CD4-positive, alpha-beta memory T cell (primary cell): ENCODE measurements around the gene SEMA5B. TPM values are rescaled to one million over a fixed set of nuclear protein-coding genes. Genes with fewer than 3 reads are reported as not detected.

ENCODE experiments used
- CTCF ChIA-PET: fragments of 350-600 bp; sonication (Branson Sonifier 250); formaldehyde crosslinking; loops from one replicate; lab custom pipeline; 2021; ENCODE audit warnings: inconsistent platforms; ENCODE audit not compliant: partially characterized antibody; lab: Charles Lee
- POLR2A ChIA-PET: fragments of 350-600 bp; sonication (Branson Sonifier 250); formaldehyde crosslinking; loops from one replicate; lab custom pipeline; 2021; ENCODE audit not compliant: partially characterized antibody; lab: Charles Lee
- DNase-seq, 5 donors: peaks; one replicate each; pipeline versions ENCODE4 v3.0.0 to v3.0.0-alpha.2; 2020 to 2022; ENCODE audit warnings: mixed read lengths in 1 of 5
- H3K27ac ChIP-seq: one replicate; pipeline ENCODE4 v1.7.0; 2013; ENCODE audit warnings: low read depth, low read length
- H3K27me3 ChIP-seq: 2 replicates; pipeline ENCODE4 v1.7.0; 2013; ENCODE audit warnings: mild to moderate bottlenecking, low read length, moderate library complexity; ENCODE audit not compliant: insufficient read depth
- H3K36me3 ChIP-seq: 2 replicates; pipeline ENCODE4 v1.7.0; 2013; ENCODE audit warnings: mild to moderate bottlenecking, low read length, moderate library complexity; ENCODE audit not compliant: insufficient read depth
- H3K4me1 ChIP-seq: 2 replicates; pipeline ENCODE4 v1.7.0; 2013; ENCODE audit warnings: mild to moderate bottlenecking, low read length, moderate library complexity; ENCODE audit not compliant: insufficient read depth
- H3K4me3 ChIP-seq, 2 donors: one replicate each; pipeline ENCODE4 v1.7.0; 2013; ENCODE audit warnings: low read length in 2 of 2, mild to moderate bottlenecking in 1 of 2
- H3K9me3 ChIP-seq, 2 donors: one replicate each; pipeline ENCODE4 v1.7.0; 2013; ENCODE audit warnings: low read length in 2 of 2, control low read depth in 1 of 2; ENCODE audit not compliant: control insufficient read depth in 1 of 2
- H3K27ac Mint-ChIP-seq, 7 donors: one replicate each; pipeline ENCODE4 v1.8.0; 2020 to 2021; ENCODE audit warnings: mixed read lengths in 7 of 7, mild to moderate bottlenecking in 6 of 7, inconsistent platforms in 3 of 7, moderate library complexity in 3 of 7
- H3K27me3 Mint-ChIP-seq, 2 donors: one replicate each; pipeline ENCODE4 v1.8.0; 2020 to 2021; ENCODE audit warnings: mixed read lengths in 2 of 2
- H3K36me3 Mint-ChIP-seq, 2 donors: one replicate each; pipeline ENCODE4 v1.8.0; 2020 to 2021; ENCODE audit warnings: mixed read lengths in 2 of 2, inconsistent platforms in 1 of 2, mild to moderate bottlenecking in 1 of 2
- H3K4me1 Mint-ChIP-seq, 4 donors: one replicate each; pipeline ENCODE4 v1.8.0; 2020 to 2021; ENCODE audit warnings: mixed read lengths in 4 of 4, mild to moderate bottlenecking in 1 of 4
- H3K4me3 Mint-ChIP-seq, 8 donors: one replicate each; pipeline ENCODE4 v1.8.0; 2020 to 2021; ENCODE audit warnings: mixed read lengths in 8 of 8, mild to moderate bottlenecking in 7 of 8, moderate library complexity in 6 of 8, inconsistent platforms in 3 of 8
- H3K9me3 Mint-ChIP-seq, 8 donors: one replicate each; pipeline ENCODE4 v1.8.0; 2020 to 2021; ENCODE audit warnings: mixed read lengths in 8 of 8, mild to moderate bottlenecking in 5 of 8, inconsistent platforms in 3 of 8, moderate library complexity in 1 of 8
- intact Hi-C: fragments of 100-400 bp; cut with micrococcal nuclease; formaldehyde crosslinking; loops from one replicate; pipeline ENCODE4 v1.15.1; 2023
- polyA plus RNA-seq, 2 donors: library from polyadenylated mRNA; unstranded; fragments of 300-500 nt; fragmentation: Illumina TruSeq; gene quantifications; one replicate each; pipeline ENCODE4 v1.2.3, GENCODE V29; 2021
- total RNA-seq, 2 experiments: library from RNA; stranded (reverse); gene quantifications; one replicate each; pipeline ENCODE4 v1.2.3, GENCODE V29; 2021

The SEMA5B gene
- total and polyA plus RNA-seq, 4 experiments from 2014 or later: not detected

GRCh38 chr3:122912772-122913538 lies 114.6 kb downstream of the SEMA5B start:
- no peaks in the 10 kb centered on the region for H3K9me3 ChIP-seq
- POLR2A ChIA-PET: no interaction called here
- no peaks in the 10 kb centered on the region for H3K4me1 ChIP-seq
- Mint-ChIP-seq H3K4me1 (peaks cover 6 to 20% (median 13%) of the 10 kb centered on the region in 4 donors), H3K27me3 (peaks cover 10 to 24% of the 10 kb centered on the region in 2 donors), H3K4me3 (no peak overlapping the region), H3K36me3 (no peaks in the 10 kb centered on the region), H3K9me3 (no peaks in the 10 kb centered on the region), H3K27ac (no peak overlapping the region)
- H3K27me3 ChIP-seq: no peaks in the 10 kb centered on the region
- no peak overlapping the region for H3K27ac ChIP-seq
- H3K36me3 ChIP-seq: no peaks in the 10 kb centered on the region
- CTCF ChIA-PET: no interaction called here
- no peak overlapping the region for H3K4me3 ChIP-seq
- intact Hi-C loops: no loop called here
- DNase-seq: no peak

- peaks cover 10 to 25% of the 10 kb centered on the region in 2 donors for H3K27me3 Mint-ChIP-seq
- H3K4me1 Mint-ChIP-seq: peaks cover 6 to 20% (median 13%) of the 10 kb centered on the region in 4 donors
- H3K4me3 Mint-ChIP-seq: no peak overlapping the region
- CTCF ChIA-PET: no interaction called here
- no peaks in the 10 kb centered on the region for H3K9me3 ChIP-seq
- H3K27ac Mint-ChIP-seq: no peak overlapping the region
- peaks cover 0 to 3% (median 0%) of the 10 kb centered on the region in 8 donors for H3K9me3 Mint-ChIP-seq
- DNase-seq: no peak
- H3K4me3 ChIP-seq: no peak overlapping the region
- no peaks in the 10 kb centered on the region for H3K4me1 ChIP-seq
- POLR2A ChIA-PET: no interaction called here
- no peaks in the 10 kb centered on the region for H3K27me3 ChIP-seq
- intact Hi-C loops: no loop called here
- H3K27ac ChIP-seq: no peak overlapping the region
- no peaks in the 10 kb centered on the region for H3K36me3 Mint-ChIP-seq
- H3K36me3 ChIP-seq: no peaks in the 10 kb centered on the region
Observed at GRCh38 chr3:122911901-122912300, 115.7 kb downstream of the SEMA5B start.

GRCh38 chr3:122908251-122908650 lies 119.3 kb downstream of the SEMA5B start:
- H3K27me3 Mint-ChIP-seq: peaks cover 8 to 17% of the 10 kb centered on the region in 2 donors
- peaks cover 0 to 3% (median 0%) of the 10 kb centered on the region in 4 donors for H3K4me1 Mint-ChIP-seq
- Histone ChIP-seq H3K36me3 (no peaks in the 10 kb centered on the region), H3K27me3 (no peaks in the 10 kb centered on the region), H3K4me3 (no peak overlapping the region), H3K4me1 (no peaks in the 10 kb centered on the region), H3K27ac (no peak overlapping the region), H3K9me3 (no peaks in the 10 kb centered on the region)
- POLR2A ChIA-PET: no interaction called here
- CTCF ChIA-PET: no interaction called here
- DNase-seq: no peak
- H3K27ac Mint-ChIP-seq: no peak overlapping the region
- H3K36me3 Mint-ChIP-seq: no peaks in the 10 kb centered on the region
- intact Hi-C loops: no loop called here
- peaks cover 0 to 11% (median 5%) of the 10 kb centered on the region in 8 donors for H3K9me3 Mint-ChIP-seq
- H3K4me3 Mint-ChIP-seq: no peak overlapping the region

GRCh38 chr3:122907471-122907870 lies 120.1 kb downstream of the SEMA5B start:
- ChIA-PET POLR2A (no interaction called here), CTCF (no interaction called here)
- H3K27me3 ChIP-seq: no peaks in the 10 kb centered on the region
- no peak overlapping the region for H3K4me3 ChIP-seq
- no peaks in the 10 kb centered on the region for H3K4me1 ChIP-seq
- no peak overlapping the region for H3K27ac ChIP-seq
- Mint-ChIP-seq H3K27me3 (peaks cover 7 to 17% of the 10 kb centered on the region in 2 donors), H3K4me1 (peaks cover 0 to 3% (median 0%) of the 10 kb centered on the region in 4 donors), H3K9me3 (peaks cover 0 to 11% (median 5%) of the 10 kb centered on the region in 8 donors), H3K36me3 (no peaks in the 10 kb centered on the region), H3K27ac (no peak overlapping the region), H3K4me3 (no peak overlapping the region)
- H3K36me3 ChIP-seq: no peaks in the 10 kb centered on the region
- no peak for DNase-seq
- no peaks in the 10 kb centered on the region for H3K9me3 ChIP-seq
- intact Hi-C loops: no loop called here

GRCh38 chr3:122903171-122903570 lies 124.4 kb downstream of the SEMA5B start:
- H3K4me1 ChIP-seq: no peaks in the 10 kb centered on the region
- no peak overlapping the region for H3K4me3 ChIP-seq
- no peaks in the 10 kb centered on the region for H3K4me1 Mint-ChIP-seq
- no peak overlapping the region for H3K27ac ChIP-seq
- H3K27ac Mint-ChIP-seq: no peak overlapping the region
- peaks cover 2 to 20% of the 10 kb centered on the region in 2 donors for H3K27me3 Mint-ChIP-seq
- H3K9me3 ChIP-seq: no peaks in the 10 kb centered on the region
- POLR2A ChIA-PET: no interaction called here
- peaks cover 0 to 11% (median 5%) of the 10 kb centered on the region in 8 donors for H3K9me3 Mint-ChIP-seq
- H3K36me3 ChIP-seq: no peaks in the 10 kb centered on the region
- intact Hi-C loops: no loop called here
- H3K36me3 Mint-ChIP-seq: no peaks in the 10 kb centered on the region
- DNase-seq: no peak
- H3K27me3 ChIP-seq: no peaks in the 10 kb centered on the region
- CTCF ChIA-PET: no interaction called here
- no peak overlapping the region for H3K4me3 Mint-ChIP-seq

GRCh38 chr3:122902326-122902725 lies 125.2 kb downstream of the SEMA5B start:
- no peaks in the 10 kb centered on the region for H3K36me3 Mint-ChIP-seq

DNA sequence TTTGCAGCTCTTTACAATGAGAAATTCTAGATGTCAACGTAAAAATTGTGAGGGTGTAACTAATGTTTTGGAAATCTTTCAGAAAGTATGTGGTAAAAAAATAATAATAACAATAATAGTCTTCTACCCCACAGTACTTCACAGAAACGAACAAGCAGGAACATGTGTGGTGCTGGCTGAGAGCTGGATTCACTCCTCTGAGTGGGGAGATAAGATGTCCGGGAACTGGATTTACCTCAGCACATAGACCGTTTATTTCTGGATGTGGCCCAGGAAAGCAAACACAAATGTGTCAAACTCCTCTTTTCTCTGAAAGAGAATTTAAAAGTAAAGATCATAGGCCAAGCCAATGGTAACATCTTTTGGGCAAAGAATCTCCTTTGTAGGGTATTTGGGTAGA lies 129.3 kb downstream of the SEMA5B start:
- H3K27ac Mint-ChIP-seq: no peak overlapping the region
- no peak overlapping the region for H3K4me3 Mint-ChIP-seq
- no peaks in the 10 kb centered on the region for H3K4me1 ChIP-seq
- peaks cover 5 to 14% of the 10 kb centered on the region in 2 donors for H3K27me3 Mint-ChIP-seq
- DNase-seq: no peak
- no peaks in the 10 kb centered on the region for H3K9me3 Mint-ChIP-seq
- no peaks in the 10 kb centered on the region for H3K27me3 ChIP-seq
- ChIA-PET POLR2A (no interaction called here), CTCF (no interaction called here)
- peaks cover 3 to 7% (median 6%) of the 10 kb centered on the region in 4 donors for H3K4me1 Mint-ChIP-seq
- no peak overlapping the region for H3K4me3 ChIP-seq
- no peaks in the 10 kb centered on the region for H3K9me3 ChIP-seq
- H3K27ac ChIP-seq: no peak overlapping the region
- no peaks in the 10 kb centered on the region for H3K36me3 Mint-ChIP-seq
- H3K36me3 ChIP-seq: no peaks in the 10 kb centered on the region
- intact Hi-C loops: no loop called here

More at GRCh38 chr3:122902326-122902725, 125.2 kb downstream of the SEMA5B start:
- Mint-ChIP-seq H3K9me3 (peaks cover 0 to 11% (median 5%) of the 10 kb centered on the region in 8 donors), H3K4me1 (no peaks in the 10 kb centered on the region), H3K27me3 (peaks cover 3 to 20% of the 10 kb centered on the region in 2 donors), H3K27ac (no peak overlapping the region), H3K4me3 (no peak overlapping the region)
- no peaks in the 10 kb centered on the region for H3K4me1 ChIP-seq
- no peaks in the 10 kb centered on the region for H3K9me3 ChIP-seq
- no peak overlapping the region for H3K27ac ChIP-seq
- H3K27me3 ChIP-seq: no peaks in the 10 kb centered on the region
- H3K4me3 ChIP-seq: no peak overlapping the region
- intact Hi-C loops: no loop called here
- H3K36me3 ChIP-seq: no peaks in the 10 kb centered on the region
- CTCF ChIA-PET: no interaction called here
- no peak for DNase-seq
- POLR2A ChIA-PET: no interaction called here
